Smooth muscle cell (in vitro differentiated cells): ENCODE data around the gene RESP18. TPM values are rescaled to one million over a fixed set of nuclear protein-coding genes. Genes with fewer than 3 reads are reported as not detected.

Experiments
- DNase-seq: peaks from one replicate; lab custom pipeline; 2025; ENCODE audit not compliant: unreplicated experiment; lab: John Stamatoyannopoulos, UW
- H2AFZ ChIP-seq: fragments of 200-600 bp; sonication (generic); 2 replicates; pipeline ENCODE4 v1.6.0; 2016; ENCODE audit warnings: antibody characterized with exemption, low read depth, mild to moderate bottlenecking
- H3F3A ChIP-seq: fragments of 200-600 bp; sonication (generic); 2 replicates; pipeline ENCODE4 v1.6.0; 2017; ENCODE audit warnings: antibody characterized with exemption, low read depth
- H3K27ac ChIP-seq: fragments of 200-600 bp; sonication (generic); 2 replicates; pipeline ENCODE4 v1.5.1; 2016; ENCODE audit warnings: low read depth, mild to moderate bottlenecking
- H3K27me3 ChIP-seq: fragments of 200-600 bp; sonication (generic); 2 replicates; pipeline ENCODE4 v1.6.1; 2016; ENCODE audit warnings: low read depth, mild to moderate bottlenecking
- H3K36me3 ChIP-seq: fragments of 200-600 bp; sonication (generic); 2 replicates; pipeline ENCODE4 v1.5.1; 2016; ENCODE audit warnings: low read depth
- H3K4me1 ChIP-seq: fragments of 200-600 bp; sonication (generic); 2 replicates; pipeline ENCODE4 v1.5.1; 2016; ENCODE audit warnings: low read depth
- H3K4me2 ChIP-seq: fragments of 200-600 bp; sonication (generic); 2 replicates; pipeline ENCODE4 v1.6.0; 2016; ENCODE audit warnings: mild to moderate bottlenecking
- H3K4me3 ChIP-seq: fragments of 200-600 bp; sonication (generic); 2 replicates; pipeline ENCODE4 v1.5.1; 2016; ENCODE audit warnings: mild to moderate bottlenecking
- H3K79me2 ChIP-seq: fragments of 200-600 bp; sonication (generic); 2 replicates; pipeline ENCODE4 v1.6.0; 2016; ENCODE audit warnings: low read depth, mild to moderate bottlenecking
- H3K9ac ChIP-seq: fragments of 200-600 bp; sonication (generic); 2 replicates; pipeline ENCODE4 v1.6.0; 2016; ENCODE audit warnings: low read depth
- H3K9me3 ChIP-seq: fragments of 200-600 bp; sonication (generic); replicated peaks from 2 replicates; pipeline ENCODE4 v1.5.1; 2016; ENCODE audit warnings: low read depth
- H4K20me1 ChIP-seq: fragments of 200-600 bp; sonication (generic); 2 replicates; pipeline ENCODE4 v1.6.0; 2016; ENCODE audit warnings: low read depth
- WGBS: methylation state at CpG from one replicate; pipeline ENCODE4 v1.1.7; 2016; ENCODE audit warnings: low lambda C conversion rate; 5-methylcytosine and 5-hydroxymethylcytosine counted together
- polyA plus RNA-seq: library from polyadenylated mRNA; unstranded; fragments of >200 nt; fragmentation: Nextera tagmentation; extraction: Ambion mirVana; gene quantifications from 2 replicates; pipeline ENCODE4 v1.2.1, GENCODE V29; 2016
- total RNA-seq: library from RNA; depleted of rRNA; stranded (reverse); fragments of >200 nt; gene quantifications from 2 replicates; pipeline ENCODE4 v1.2.3, GENCODE V29; 2014
- TF ChIP-seq, protein P1 (sequence below): fragments of 200-600 bp; sonication (generic); IDR thresholded peaks from 2 replicates; pipeline ENCODE4 v1.5.1; 2017; ENCODE audit warnings: borderline replicate concordance, mild to moderate bottlenecking, antibody characterized with exemption; ENCODE audit not compliant: insufficient read depth, poor library complexity, severe bottlenecking

The RESP18 gene
- total and polyA plus RNA-seq, 2 experiments from 2014 or later, result not detected

DNA sequence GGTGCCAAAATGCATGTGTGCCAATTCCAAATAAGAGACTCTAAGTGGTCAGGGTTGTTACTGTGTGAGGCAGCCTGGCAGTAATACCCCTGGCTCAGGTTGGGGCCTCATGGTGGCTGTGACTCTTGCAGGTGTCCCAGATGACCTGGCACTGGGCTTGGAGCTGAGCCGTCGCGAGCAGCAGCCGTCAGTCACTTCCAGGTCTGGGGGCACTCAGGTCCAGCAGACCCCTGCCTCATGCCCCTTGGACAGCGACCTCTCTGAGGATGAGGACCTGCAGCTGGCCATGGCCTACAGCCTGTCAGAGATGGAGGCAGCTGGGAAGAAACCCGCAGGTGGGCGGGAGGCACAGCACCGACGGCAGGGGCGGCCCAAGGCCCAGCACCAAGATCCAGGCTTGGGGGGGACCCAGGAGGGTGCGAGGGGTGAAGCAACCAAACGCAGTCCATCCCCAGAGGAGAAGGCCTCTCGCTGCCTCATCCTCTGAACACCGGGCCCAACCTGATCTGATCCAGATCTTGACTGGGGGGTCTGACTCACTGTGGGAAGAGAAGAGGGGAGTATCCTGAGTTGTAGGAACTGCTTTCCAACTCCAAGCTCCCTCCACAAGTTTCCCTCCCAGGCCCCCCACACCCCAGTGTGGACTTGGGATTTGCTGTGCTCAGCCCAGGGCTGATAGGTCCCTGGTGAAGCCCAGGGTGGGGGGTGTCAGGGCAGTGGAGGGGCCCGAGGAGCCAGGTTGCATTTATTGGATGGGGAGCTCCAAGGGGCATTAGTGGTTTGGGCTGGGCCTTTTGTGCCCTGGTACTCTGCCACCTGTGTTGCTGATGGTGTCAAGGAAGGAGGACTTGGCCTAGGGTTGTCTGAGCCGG is 47.8 kb downstream of the RESP18 start:
- no peak overlapping the region for H3K27ac ChIP-seq
- H3K4me3 ChIP-seq, result no peak overlapping the region
- H3K9ac ChIP-seq, result no peak overlapping the region
- WGBS, result 95% methylated on average over 16 of the region's 16 CpGs
- TF ChIP-seq, protein P1, sequence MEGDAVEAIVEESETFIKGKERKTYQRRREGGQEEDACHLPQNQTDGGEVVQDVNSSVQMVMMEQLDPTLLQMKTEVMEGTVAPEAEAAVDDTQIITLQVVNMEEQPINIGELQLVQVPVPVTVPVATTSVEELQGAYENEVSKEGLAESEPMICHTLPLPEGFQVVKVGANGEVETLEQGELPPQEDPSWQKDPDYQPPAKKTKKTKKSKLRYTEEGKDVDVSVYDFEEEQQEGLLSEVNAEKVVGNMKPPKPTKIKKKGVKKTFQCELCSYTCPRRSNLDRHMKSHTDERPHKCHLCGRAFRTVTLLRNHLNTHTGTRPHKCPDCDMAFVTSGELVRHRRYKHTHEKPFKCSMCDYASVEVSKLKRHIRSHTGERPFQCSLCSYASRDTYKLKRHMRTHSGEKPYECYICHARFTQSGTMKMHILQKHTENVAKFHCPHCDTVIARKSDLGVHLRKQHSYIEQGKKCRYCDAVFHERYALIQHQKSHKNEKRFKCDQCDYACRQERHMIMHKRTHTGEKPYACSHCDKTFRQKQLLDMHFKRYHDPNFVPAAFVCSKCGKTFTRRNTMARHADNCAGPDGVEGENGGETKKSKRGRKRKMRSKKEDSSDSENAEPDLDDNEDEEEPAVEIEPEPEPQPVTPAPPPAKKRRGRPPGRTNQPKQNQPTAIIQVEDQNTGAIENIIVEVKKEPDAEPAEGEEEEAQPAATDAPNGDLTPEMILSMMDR, result no peak
- H3K79me2 ChIP-seq, result no peaks in the 10 kb centered on the region
- no peaks in the 10 kb centered on the region for H3K27me3 ChIP-seq
- no peak overlapping the region for H3K4me2 ChIP-seq
- no peaks in the 10 kb centered on the region for H4K20me1 ChIP-seq
- H3K36me3 ChIP-seq, result no peaks in the 10 kb centered on the region
- DNase-seq, result no peak
- no peaks in the 10 kb centered on the region for H3K9me3 ChIP-seq
- H3K4me1 ChIP-seq, result peaks cover 4% of the 10 kb centered on the region
- no peak overlapping the region for H2AFZ ChIP-seq
- peaks cover 4% of the 10 kb centered on the region for H3F3A ChIP-seq

DNA sequence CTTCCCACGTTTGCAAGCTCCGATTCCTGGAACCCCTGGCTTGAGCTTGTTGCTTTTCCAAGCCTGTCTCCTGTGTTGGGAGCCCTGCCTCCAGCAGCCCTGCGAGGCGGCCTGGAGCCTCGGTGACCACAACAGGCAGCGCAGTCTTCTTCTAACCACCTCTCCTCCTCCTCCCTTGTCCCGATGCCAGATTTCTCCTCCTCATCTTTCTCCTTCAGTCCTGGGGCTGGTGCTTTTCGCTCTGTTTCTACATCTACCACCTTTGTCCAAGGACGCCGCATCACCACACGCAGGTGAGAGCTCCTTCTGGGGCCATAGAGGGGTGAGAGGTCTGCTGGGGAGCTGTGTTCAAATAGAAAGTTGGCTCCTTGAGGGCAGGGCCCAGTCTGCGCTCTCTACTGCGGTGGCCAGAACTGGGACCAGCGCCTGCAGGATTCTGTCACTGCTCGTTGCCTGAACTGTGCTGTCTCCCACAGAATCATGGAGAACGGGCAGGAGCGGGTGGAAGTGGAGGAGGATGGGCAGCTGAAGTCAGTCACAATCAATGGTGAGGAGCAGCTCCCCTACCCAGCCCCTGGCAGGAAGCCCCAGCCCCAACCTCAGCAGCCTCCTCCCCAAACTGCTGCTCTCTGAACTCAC is 49.5 kb downstream of the RESP18 start:
- TF ChIP-seq, protein P1, result no peak
- H3K4me1 ChIP-seq, result peaks cover 11% of the 10 kb centered on the region
- no peak overlapping the region for H3K9ac ChIP-seq
- no peaks in the 10 kb centered on the region for H3K79me2 ChIP-seq
- 97% methylated on average over 17 of the region's 17 CpGs for WGBS
- peaks cover 11% of the 10 kb centered on the region for H3F3A ChIP-seq
- no peak overlapping the region for H2AFZ ChIP-seq
- no peak overlapping the region for H3K4me2 ChIP-seq
- no peak overlapping the region for H3K27ac ChIP-seq
- no peaks in the 10 kb centered on the region for H4K20me1 ChIP-seq
- H3K9me3 ChIP-seq, result no peaks in the 10 kb centered on the region
- no peak overlapping the region for H3K4me3 ChIP-seq
- H3K27me3 ChIP-seq, result no peaks in the 10 kb centered on the region
- DNase-seq, result no peak
- no peaks in the 10 kb centered on the region for H3K36me3 ChIP-seq

DNA sequence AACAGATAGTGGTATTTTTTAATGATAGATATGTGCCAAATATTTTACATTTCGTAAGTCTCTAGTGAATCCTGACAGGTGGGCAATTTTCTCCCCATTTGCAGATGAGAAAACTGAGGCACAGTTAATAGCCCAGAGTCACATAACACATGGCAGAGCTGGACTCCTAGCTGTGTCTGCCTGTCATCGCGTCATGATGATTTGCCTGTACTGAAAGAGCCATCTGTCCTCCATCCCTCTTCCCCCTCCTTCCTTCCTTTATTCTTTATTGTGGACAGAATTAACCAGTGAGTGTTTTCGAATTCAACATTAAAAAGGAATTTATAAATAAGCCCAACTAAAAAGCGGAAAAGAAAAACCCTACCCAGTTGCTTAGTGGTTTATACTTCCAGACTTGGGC is 50.2 kb downstream of the RESP18 start:
- Histone ChIP-seq H3K27ac (no peak overlapping the region), H3K27me3 (no peaks in the 10 kb centered on the region), H3K9me3 (no peaks in the 10 kb centered on the region), H3K4me3 (no peak overlapping the region), H3K4me1 (peaks cover 15% of the 10 kb centered on the region), H3K4me2 (no peak overlapping the region), H4K20me1 (no peaks in the 10 kb centered on the region), H3K79me2 (no peaks in the 10 kb centered on the region), H3K9ac (no peak overlapping the region), H3K36me3 (no peaks in the 10 kb centered on the region), H2AFZ (no peak overlapping the region), H3F3A (peaks cover 12% of the 10 kb centered on the region)
- TF ChIP-seq, protein P1, result no peak
- no peak for DNase-seq
- WGBS, result 95% methylated on average over 5 of the region's 5 CpGs
